Skeletal muscle tissue (tissue), 4 donors: Measurements from ENCODE around the gene P4HA1. TPM values are rescaled to one million over a fixed set of nuclear protein-coding genes. Genes with fewer than 3 reads are reported as not detected.
"Not testable (repeated sequence)": the region's sequence is repeated elsewhere in the genome, so short reads cannot be mapped to it uniquely, and the experiment has no call there.

Experiments used
- H3K27ac ChIP-seq: one replicate; pipeline ENCODE4 v1.7.0; 2013; ENCODE audit warnings: mild to moderate bottlenecking, low read depth, low read length, inconsistent platforms
- H3K27me3 ChIP-seq, 3 donors: one replicate each; pipeline ENCODE4 v1.7.0; 2013; ENCODE audit warnings: low read length in 3 of 3; ENCODE audit not compliant: control insufficient read depth in 3 of 3, insufficient read depth in 3 of 3
- H3K36me3 ChIP-seq, 3 donors: one replicate each; pipeline ENCODE4 v1.7.0; 2013; ENCODE audit warnings: low read length in 3 of 3; ENCODE audit not compliant: control insufficient read depth in 3 of 3, insufficient read depth in 3 of 3
- H3K4me1 ChIP-seq, 3 donors: one replicate each; pipeline ENCODE4 v1.7.0; 2013; ENCODE audit warnings: low read length in 3 of 3, mild to moderate bottlenecking in 3 of 3; ENCODE audit not compliant: control insufficient read depth in 3 of 3, insufficient read depth in 3 of 3
- H3K4me3 ChIP-seq, 3 donors: one replicate each; pipeline ENCODE4 v1.7.0; 2013; ENCODE audit warnings: low read length in 3 of 3
- H3K9ac ChIP-seq, 3 donors: one replicate each; pipeline ENCODE4 v1.7.0; 2013; ENCODE audit warnings: low read length in 3 of 3, mild to moderate bottlenecking in 3 of 3, moderate library complexity in 2 of 3, low read depth in 1 of 3
- H3K9me3 ChIP-seq, 3 donors: one replicate each; pipeline ENCODE4 v1.7.0; 2013; ENCODE audit warnings: low read length in 3 of 3; ENCODE audit not compliant: control insufficient read depth in 3 of 3
- total RNA-seq: library from RNA; depleted of rRNA; stranded (reverse); fragments of >200 nt; gene quantifications from one replicate; pipeline ENCODE4 v1.2.3, GENCODE V29; 2014
- donor health status: Osteomylitis.

Gene P4HA1
- total RNA-seq, 1 donor from 2014 or later, result 53.8 TPM

DNA sequence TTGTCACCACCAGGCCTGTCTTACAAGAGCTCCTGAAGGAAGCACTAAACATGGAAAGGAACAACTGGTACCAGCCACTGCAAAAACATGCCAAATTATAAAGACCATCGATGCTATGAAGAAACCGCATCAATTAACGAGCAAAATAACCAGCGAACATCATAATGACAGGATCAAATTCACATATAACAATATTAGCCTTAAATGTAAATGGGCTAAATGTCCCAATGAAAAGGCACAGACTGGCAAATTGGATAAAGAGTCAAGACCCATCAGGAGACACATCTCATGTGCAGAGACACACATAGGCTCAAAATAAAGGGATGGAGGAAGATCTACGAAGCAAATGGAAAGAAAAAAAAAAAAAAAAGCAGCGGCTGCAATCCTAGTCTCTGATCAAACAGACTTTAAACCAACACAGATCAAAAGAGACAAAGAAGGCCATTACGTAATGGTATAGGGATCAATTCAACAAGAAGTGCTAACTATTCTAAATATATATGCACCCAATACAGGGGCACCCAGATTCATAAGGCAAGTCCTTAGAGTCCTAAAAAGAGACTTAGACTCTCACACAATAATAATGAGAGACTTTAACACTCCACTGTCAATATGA, 73.1 kb downstream of the P4HA1 start:
- not testable (repeated sequence) for H3K27me3 ChIP-seq, H3K27ac ChIP-seq, H3K36me3 ChIP-seq, H3K4me1 ChIP-seq, H3K9ac ChIP-seq, H3K4me3 ChIP-seq, H3K9me3 ChIP-seq

DNA sequence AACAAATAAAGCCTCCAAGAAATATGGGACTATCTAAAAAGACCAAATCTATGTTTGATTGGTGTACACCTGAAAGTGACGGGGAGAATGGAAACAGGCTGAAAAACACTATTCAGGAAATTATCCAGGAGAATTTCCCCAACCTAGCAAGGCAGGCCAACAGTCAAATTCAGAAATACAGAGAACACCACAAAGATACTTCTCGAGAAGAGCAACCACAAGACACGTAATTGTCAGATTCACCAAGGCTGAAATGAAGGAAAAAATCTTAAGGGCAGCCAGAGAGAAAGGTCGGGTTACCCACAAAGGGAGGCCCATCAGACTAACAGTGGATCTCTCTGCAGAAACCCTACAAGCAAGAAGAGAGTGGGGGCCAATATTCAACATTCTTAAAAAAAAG, 73.7 kb downstream of the P4HA1 start:
- not testable (repeated sequence) for H3K36me3 ChIP-seq, H3K9ac ChIP-seq, H3K27ac ChIP-seq, H3K4me3 ChIP-seq, H3K9me3 ChIP-seq, H3K27me3 ChIP-seq
- H3K4me1 ChIP-seq, result peaks cover 12 to 14% (median 13%) of the 10 kb centered on the region in 3 donors

DNA sequence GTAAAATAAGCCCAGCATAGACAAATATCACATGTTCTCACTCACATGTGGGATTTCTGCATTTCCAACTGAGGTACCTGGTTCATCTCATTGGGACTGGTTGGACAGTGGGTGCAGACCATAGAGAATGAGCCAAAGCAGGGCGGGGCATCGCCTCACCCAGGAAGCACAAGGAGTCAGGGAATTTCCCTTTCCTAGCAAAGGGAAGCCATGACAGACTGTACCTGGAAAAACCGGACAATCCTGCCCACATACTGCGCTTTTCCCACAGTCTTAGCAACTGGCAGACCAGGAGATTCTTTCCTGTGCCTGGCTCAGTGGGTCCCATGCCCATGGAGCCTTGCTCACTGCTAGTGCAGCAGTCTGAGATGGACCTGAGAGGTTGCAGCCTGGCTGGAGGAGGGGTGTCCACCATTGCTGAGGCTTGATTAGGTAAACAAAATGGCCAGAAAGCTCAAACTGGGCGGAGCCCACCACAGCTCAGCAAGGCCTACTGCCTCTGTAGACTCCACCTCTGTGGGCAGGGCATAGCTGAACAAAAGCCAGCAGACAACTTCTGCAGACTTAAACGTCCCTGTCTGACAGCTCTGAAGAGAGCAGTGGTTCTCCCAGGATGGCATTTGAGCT, 75.0 kb downstream of the P4HA1 start:
- not testable (repeated sequence) for H3K27ac ChIP-seq, H3K36me3 ChIP-seq, H3K9ac ChIP-seq, H3K9me3 ChIP-seq, H3K27me3 ChIP-seq, H3K4me3 ChIP-seq
- peaks cover 15 to 16% (median 15%) of the 10 kb centered on the region in 3 donors for H3K4me1 ChIP-seq

DNA sequence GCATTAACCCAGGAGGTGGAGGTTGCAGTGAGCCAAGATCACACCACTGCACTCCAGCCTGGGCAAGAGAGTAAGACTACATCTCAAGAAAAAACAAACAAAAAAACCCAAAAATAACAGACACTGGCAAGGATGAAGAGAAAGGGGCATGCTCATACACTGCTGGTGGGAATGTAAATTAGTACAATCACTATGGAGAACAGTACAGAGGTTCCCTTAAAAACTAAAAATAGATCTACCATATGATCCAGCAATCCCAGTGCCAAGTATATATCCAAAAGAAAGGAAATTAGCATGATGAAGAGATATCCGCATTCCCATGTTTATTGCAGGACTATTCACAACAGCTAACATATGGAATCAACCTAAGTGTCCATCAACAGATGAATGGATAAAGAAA, 75.6 kb downstream of the P4HA1 start:
- H3K27me3 ChIP-seq, result no peaks in the 10 kb centered on the region
- H3K9ac ChIP-seq, result no peak overlapping the region
- peaks cover 7 to 12% (median 11%) of the 10 kb centered on the region in 3 donors for H3K36me3 ChIP-seq
- H3K4me1 ChIP-seq, result peaks cover 15 to 16% (median 15%) of the 10 kb centered on the region in 3 donors
- no peaks in the 10 kb centered on the region for H3K9me3 ChIP-seq
- no peak overlapping the region for H3K27ac ChIP-seq
- H3K4me3 ChIP-seq, result no peak overlapping the region

DNA sequence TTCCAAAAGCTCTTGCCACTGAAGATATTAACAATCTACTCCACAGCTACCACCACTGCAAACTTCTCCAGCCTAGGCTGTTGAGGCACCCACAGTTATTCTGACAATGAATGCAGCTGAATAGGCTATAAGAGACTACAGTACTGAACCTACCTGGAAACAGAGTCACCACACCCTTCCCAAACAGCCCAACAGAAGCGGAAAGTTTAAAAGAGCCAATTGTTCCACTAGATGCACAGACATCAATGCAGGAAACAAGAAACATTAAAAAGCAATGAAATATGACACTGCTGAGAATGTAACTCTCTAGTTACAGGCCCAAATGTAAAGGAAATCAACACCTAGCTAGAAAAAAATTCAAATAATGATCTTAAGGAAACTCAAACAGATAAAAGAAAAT, 77.6 kb downstream of the P4HA1 start:
- Histone ChIP-seq H3K27ac (no peak overlapping the region), H3K36me3 (peaks cover 18 to 27% (median 20%) of the 10 kb centered on the region in 3 donors), H3K27me3 (no peaks in the 10 kb centered on the region), H3K9ac (no peak overlapping the region), H3K9me3 (no peaks in the 10 kb centered on the region), H3K4me1 (peaks cover 15 to 16% (median 15%) of the 10 kb centered on the region in 3 donors), H3K4me3 (no peak overlapping the region)

DNA sequence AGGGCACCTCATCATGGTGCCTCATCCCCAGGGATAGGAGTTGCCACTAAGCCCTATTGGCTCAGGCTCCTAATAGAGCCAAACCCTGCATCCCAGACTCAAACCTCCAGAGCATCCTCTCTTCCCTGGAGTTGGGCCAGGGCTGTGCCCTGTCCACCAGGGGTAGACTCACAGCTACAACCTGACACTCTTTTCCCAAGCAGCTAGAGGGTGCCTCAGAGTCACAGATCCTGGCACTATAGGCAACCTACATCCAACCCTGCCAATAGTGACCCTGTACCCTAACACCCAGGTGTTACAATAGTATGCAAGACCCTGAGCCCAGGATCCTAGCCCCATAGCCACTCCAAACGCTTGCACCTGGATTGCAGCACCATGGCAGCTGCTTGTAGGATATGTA, 78.0 kb downstream of the P4HA1 start:
- Histone ChIP-seq H3K4me1 (peaks cover 15 to 16% (median 15%) of the 10 kb centered on the region in 3 donors), H3K27ac (peak overlapping the region; percentile 2), H3K4me3 (peak overlapping the region in 1 of 3 donors; percentile 3), H3K27me3 (no peaks in the 10 kb centered on the region), H3K36me3 (peaks cover 18 to 28% (median 23%) of the 10 kb centered on the region in 3 donors), H3K9ac (peak overlapping the region in 1 of 3 donors; percentile 70), H3K9me3 (no peaks in the 10 kb centered on the region)

DNA sequence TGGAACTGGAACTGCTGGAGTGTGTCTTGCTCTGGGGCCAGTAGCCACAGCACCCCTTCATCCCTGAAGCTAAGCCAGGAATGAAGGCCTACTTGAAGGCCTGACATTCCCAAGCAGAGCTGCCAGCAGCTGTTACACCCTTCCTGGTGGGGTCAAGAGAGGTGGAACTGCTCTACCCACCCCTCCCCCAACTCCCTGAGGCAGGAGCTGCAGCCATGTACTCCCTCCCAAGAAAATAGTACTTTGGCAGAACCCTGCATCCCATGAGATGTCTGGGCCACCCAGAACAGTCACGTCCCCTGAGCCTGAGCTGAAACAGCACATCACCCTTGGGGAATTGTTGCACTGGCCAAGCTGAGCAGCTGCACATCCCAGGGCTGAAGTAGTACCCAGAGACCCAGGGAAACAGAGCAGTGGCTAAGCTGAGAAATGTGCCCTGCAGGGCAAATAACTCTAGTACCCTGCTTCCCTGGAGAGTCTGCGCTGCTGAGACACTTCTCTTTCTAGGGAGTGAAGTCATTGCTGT, 78.6 kb downstream of the P4HA1 start:
- H3K4me3 ChIP-seq, result no peak overlapping the region
- no peaks in the 10 kb centered on the region for H3K27me3 ChIP-seq
- peak overlapping the region in 1 of 3 donors; percentile 70 for H3K9ac ChIP-seq
- peaks cover 15 to 16% (median 15%) of the 10 kb centered on the region in 3 donors for H3K4me1 ChIP-seq
- H3K27ac ChIP-seq, result peak overlapping the region; percentile 2
- H3K9me3 ChIP-seq, result no peaks in the 10 kb centered on the region
- H3K36me3 ChIP-seq, result peaks cover 22 to 32% (median 27%) of the 10 kb centered on the region in 3 donors

DNA sequence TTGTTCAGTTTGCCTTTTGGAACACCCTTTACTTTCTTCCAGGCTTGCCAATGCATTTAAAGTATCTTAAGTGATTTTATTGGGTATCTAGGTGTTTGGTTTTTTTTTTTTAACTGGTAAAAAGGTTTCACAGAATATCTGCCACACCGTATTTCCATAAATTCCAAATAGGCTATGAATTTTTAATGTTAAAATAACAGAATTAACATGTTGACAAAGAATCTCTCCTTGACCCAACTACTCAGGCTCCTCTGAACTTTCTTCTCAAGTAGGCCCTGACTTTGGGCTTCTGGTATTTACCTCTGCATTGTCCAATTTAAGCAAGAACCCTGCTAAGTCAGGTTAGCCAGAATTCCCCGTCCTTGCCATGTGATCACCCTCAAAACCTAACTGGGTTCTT, 80.9 kb downstream of the P4HA1 start:
- H3K27ac ChIP-seq, result no peak overlapping the region
- H3K9me3 ChIP-seq, result no peaks in the 10 kb centered on the region
- no peaks in the 10 kb centered on the region for H3K27me3 ChIP-seq
- H3K9ac ChIP-seq, result no peak overlapping the region
- H3K4me3 ChIP-seq, result no peak overlapping the region
- H3K36me3 ChIP-seq, result peaks cover 26 to 37% (median 32%) of the 10 kb centered on the region in 3 donors
- H3K4me1 ChIP-seq, result peaks cover 15 to 16% (median 15%) of the 10 kb centered on the region in 3 donors

DNA sequence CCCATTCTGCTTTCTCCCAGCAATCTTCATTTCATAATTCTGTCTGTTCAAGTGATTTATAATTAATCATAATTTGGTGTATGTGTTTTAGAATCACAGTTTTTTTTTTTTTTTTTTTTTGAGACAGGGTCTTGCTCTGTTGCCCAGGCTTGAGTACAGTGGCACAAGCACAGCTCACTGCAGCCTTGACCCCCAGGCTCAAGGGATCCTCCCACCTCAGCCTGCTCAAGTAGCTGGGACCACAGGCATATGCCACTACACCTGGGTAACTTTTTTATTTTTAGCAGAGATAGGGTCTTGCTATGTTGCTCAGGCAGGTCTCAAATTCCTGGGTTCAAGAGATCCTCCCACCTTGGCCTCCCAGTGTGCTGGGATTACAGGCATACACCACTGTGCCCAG, 92.8 kb downstream of the P4HA1 start:
- H3K4me3 ChIP-seq, result no peak overlapping the region
- no peaks in the 10 kb centered on the region for H3K4me1 ChIP-seq
- H3K27me3 ChIP-seq, result no peaks in the 10 kb centered on the region
- H3K9me3 ChIP-seq, result no peaks in the 10 kb centered on the region
- no peak overlapping the region for H3K27ac ChIP-seq
- H3K36me3 ChIP-seq, result peaks cover 7 to 35% (median 23%) of the 10 kb centered on the region in 3 donors
- no peak overlapping the region for H3K9ac ChIP-seq

DNA sequence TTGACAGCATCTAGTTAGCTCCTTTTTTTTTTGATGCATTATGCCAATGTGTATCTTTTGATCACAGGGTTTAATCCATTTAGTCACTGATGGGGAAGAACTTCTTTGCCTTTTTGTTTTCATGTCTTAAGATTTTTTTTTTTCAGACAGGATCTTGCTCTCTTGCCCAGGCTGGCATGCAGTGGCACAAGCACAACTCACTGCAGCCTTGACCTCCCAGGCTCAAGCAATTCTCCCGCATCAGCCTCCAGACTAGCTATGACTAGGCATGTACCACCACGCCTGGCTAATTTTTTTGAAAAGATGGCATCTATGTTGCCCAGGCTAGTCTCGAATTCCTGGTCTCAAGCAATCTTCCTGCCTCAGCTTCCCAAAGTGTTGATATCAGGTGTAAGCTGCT, 95.7 kb downstream of the P4HA1 start:
- peaks cover 3 to 12% (median 5%) of the 10 kb centered on the region in 3 donors for H3K36me3 ChIP-seq

More for the DNA sequence above, 95.7 kb downstream of the P4HA1 start:
- Histone ChIP-seq H3K27ac (no peak overlapping the region), H3K9me3 (no peaks in the 10 kb centered on the region), H3K4me3 (no peak overlapping the region), H3K4me1 (no peaks in the 10 kb centered on the region), H3K9ac (no peak overlapping the region), H3K27me3 (no peaks in the 10 kb centered on the region)
